ENCODE results near the gene MBOAT2. TPM values are rescaled to one million over a fixed set of nuclear protein-coding genes. Genes with fewer than 3 reads are reported as not detected.

Gene MBOAT2
- total RNA-seq, 2 donors from 2014 or later, result 14.4 to 16.8 TPM

GRCh38 chr2:9001778-9002177 is 1.7 kb downstream of the MBOAT2 start:
- DNase-seq (ENCODE audit: low spot score), result no peak
- Histone ChIP-seq H3K27me3 (replicated peaks; ENCODE audit: insufficient read depth) (no peaks in the 10 kb centered on the region), H3K36me3 (no peaks in the 10 kb centered on the region), H3K27ac (no peak overlapping the region), H3K9me3 (no peaks in the 10 kb centered on the region), H3K4me3 (no peak overlapping the region), H3K4me1 (ENCODE audit: control insufficient read depth in 1 of 2, low read depth in 2 of 2) (peaks cover 8 to 37% of the 10 kb centered on the region in 2 donors)
- ATAC-seq (ENCODE audit: insufficient number of reproducible peaks, low FRiP score, low read depth), result no peak
- TF ChIP-seq, protein P1, sequence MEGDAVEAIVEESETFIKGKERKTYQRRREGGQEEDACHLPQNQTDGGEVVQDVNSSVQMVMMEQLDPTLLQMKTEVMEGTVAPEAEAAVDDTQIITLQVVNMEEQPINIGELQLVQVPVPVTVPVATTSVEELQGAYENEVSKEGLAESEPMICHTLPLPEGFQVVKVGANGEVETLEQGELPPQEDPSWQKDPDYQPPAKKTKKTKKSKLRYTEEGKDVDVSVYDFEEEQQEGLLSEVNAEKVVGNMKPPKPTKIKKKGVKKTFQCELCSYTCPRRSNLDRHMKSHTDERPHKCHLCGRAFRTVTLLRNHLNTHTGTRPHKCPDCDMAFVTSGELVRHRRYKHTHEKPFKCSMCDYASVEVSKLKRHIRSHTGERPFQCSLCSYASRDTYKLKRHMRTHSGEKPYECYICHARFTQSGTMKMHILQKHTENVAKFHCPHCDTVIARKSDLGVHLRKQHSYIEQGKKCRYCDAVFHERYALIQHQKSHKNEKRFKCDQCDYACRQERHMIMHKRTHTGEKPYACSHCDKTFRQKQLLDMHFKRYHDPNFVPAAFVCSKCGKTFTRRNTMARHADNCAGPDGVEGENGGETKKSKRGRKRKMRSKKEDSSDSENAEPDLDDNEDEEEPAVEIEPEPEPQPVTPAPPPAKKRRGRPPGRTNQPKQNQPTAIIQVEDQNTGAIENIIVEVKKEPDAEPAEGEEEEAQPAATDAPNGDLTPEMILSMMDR (IDR thresholded peaks at IDR 0.05), result no peak

- Histone ChIP-seq H3K4me3 (no peak overlapping the region), H3K36me3 (no peaks in the 10 kb centered on the region), H3K9me3 (no peaks in the 10 kb centered on the region), H3K27ac (no peak overlapping the region), H3K27me3 (replicated peaks; ENCODE audit: insufficient read depth) (no peaks in the 10 kb centered on the region), H3K4me1 (ENCODE audit: control insufficient read depth in 1 of 2, low read depth in 2 of 2) (peaks cover 8 to 38% of the 10 kb centered on the region in 2 donors)
- DNase-seq (ENCODE audit: low spot score), result no peak
- TF ChIP-seq, protein P1 (IDR thresholded peaks at IDR 0.05), result no peak
- no peak for ATAC-seq (ENCODE audit: insufficient number of reproducible peaks, low FRiP score, low read depth)
Observed at GRCh38 chr2:9001229-9001628, 2.3 kb downstream of the MBOAT2 start.

DNA sequence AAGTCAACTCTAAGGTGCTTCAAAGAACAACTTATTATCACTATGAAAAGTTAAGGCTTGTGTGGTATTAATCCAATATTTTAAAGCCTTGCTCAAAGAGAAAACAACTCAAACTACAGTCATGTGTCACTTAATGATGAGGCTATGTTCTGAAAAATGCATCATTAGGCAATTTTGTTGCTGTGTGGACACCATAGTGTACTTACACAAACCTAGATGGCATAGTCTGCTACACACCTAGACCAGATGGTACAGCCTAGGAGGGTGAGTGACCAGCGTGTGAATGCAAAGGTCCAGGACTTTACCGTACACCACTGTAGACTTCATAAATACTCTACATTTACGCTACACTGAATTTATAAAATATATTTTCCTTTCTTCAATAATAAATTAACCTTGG is 3.0 kb downstream of the MBOAT2 start:
- H3K36me3 ChIP-seq, result no peaks in the 10 kb centered on the region
- H3K27ac ChIP-seq, result no peak overlapping the region
- ATAC-seq (ENCODE audit: insufficient number of reproducible peaks, low FRiP score, low read depth) (no peak), DNase-seq (ENCODE audit: low spot score) (no peak)
- peaks cover 8 to 38% of the 10 kb centered on the region in 2 donors for H3K4me1 ChIP-seq (ENCODE audit: control insufficient read depth in 1 of 2, low read depth in 2 of 2)
- TF ChIP-seq, protein P1 (IDR thresholded peaks at IDR 0.05), result no peak
- no peaks in the 10 kb centered on the region for H3K27me3 ChIP-seq (replicated peaks; ENCODE audit: insufficient read depth)
- H3K9me3 ChIP-seq, result no peaks in the 10 kb centered on the region
- no peak overlapping the region for H3K4me3 ChIP-seq

DNA sequence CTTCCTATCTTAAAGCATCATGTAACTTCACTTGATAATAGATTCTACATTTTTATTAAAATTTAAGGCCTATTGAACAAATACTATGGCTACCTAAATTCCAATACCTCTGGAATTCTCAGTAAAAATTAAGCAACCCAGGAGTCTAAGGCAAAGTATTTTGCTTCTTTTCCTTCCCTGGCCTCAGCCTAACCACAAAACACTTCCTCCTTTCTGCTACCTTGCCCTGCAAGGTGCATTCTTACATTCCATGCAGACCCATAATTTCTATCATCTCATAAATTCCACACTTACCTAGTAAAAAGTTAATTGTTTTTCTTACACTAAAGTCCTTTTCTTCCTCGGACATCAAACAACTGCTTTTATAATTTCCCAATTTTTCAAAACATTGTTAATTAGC is 3.7 kb downstream of the MBOAT2 start:
- Histone ChIP-seq H3K4me1 (ENCODE audit: control insufficient read depth in 1 of 2, low read depth in 2 of 2) (peaks cover 8 to 38% of the 10 kb centered on the region in 2 donors), H3K27ac (no peak overlapping the region), H3K27me3 (replicated peaks; ENCODE audit: insufficient read depth) (no peaks in the 10 kb centered on the region), H3K4me3 (no peak overlapping the region), H3K9me3 (no peaks in the 10 kb centered on the region), H3K36me3 (no peaks in the 10 kb centered on the region)
- DNase-seq (ENCODE audit: low spot score) (no peak), ATAC-seq (ENCODE audit: insufficient number of reproducible peaks, low FRiP score, low read depth) (no peak)
- TF ChIP-seq, protein P1 (IDR thresholded peaks at IDR 0.05), result no peak

DNA sequence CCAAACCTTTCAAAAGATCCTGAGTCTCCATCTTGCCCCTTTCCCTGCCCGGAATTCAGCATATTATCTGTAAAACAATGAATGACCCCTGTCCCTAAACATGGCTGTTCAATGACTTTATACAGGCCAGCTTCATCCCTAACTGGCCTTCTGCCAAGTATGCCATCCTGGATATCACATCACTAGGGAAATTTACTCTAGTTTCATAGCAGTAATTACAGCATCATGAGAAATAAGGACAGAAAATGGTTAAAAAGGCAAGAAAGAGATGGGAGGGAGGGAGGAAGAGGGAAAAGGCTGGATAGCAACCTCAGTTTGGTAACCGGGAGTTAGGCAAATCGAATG is 4.4 kb downstream of the MBOAT2 start:
- Histone ChIP-seq H3K4me1 (ENCODE audit: control insufficient read depth in 1 of 2, low read depth in 2 of 2) (peaks cover 8 to 32% of the 10 kb centered on the region in 2 donors), H3K36me3 (no peaks in the 10 kb centered on the region), H3K27me3 (replicated peaks; ENCODE audit: insufficient read depth) (no peaks in the 10 kb centered on the region), H3K27ac (no peak overlapping the region), H3K4me3 (no peak overlapping the region), H3K9me3 (no peaks in the 10 kb centered on the region)
- DNase-seq (ENCODE audit: low spot score), result no peak
- no peak for ATAC-seq (ENCODE audit: insufficient number of reproducible peaks, low FRiP score, low read depth)
- TF ChIP-seq, protein P1 (IDR thresholded peaks at IDR 0.05), result no peak
